Measurements from ENCODE around the gene PDE1A. TPM values are rescaled to one million over a fixed set of nuclear protein-coding genes. Genes with fewer than 3 reads are reported as not detected.

Gene PDE1A
- total RNA-seq, 2 experiments from 2014 or later = not detected

GRCh38 chr2:182445391-182445965, 18.6 kb upstream of the PDE1A start:
- Histone ChIP-seq H3K79me2 (ENCODE audit: insufficient read depth, low read depth, low read length) (no peaks in the 10 kb centered on the region), H3K4me1 (ENCODE audit: insufficient read depth, low read length, poor library complexity, severe bottlenecking) (no peaks in the 10 kb centered on the region), H3K4me3 (ENCODE audit: low read depth, low read length, poor library complexity, severe bottlenecking) (no peak overlapping the region), H3K36me3 (ENCODE audit: insufficient read depth, low read length) (no peaks in the 10 kb centered on the region), H3K4me2 (ENCODE audit: low read length) (no peak overlapping the region), H2AFZ (ENCODE audit: low read length) (no peak overlapping the region), H3K27ac (ENCODE audit: low read depth, low read length, poor library complexity, severe bottlenecking) (no peak overlapping the region), H4K20me1 (ENCODE audit: insufficient read depth, low read length) (no peaks in the 10 kb centered on the region), H3K9me2 (ENCODE audit: insufficient read depth, low read length) (no peaks in the 10 kb centered on the region), H3K9me3 (ENCODE audit: low read length) (no peaks in the 10 kb centered on the region)
- no peak for DNase-seq (ENCODE audit: low spot score)
- ChIA-PET CTCF (ENCODE audit: unreplicated experiment) (no interaction called here), POLR2A (interaction anchor here (1.3 kb wide), 1 partner anchor 13 kb away, joined by 4 read pairs; no protein-coding TSS in a partner anchor)
- intact Hi-C loops (cut with micrococcal nuclease; ENCODE audit: unreplicated experiment) = no loop called here
- no TSS peak for BruUV-seq (replicated peaks)
- TF ChIP-seq CTCF (conservative IDR thresholded peaks at IDR 0.05; ENCODE audit: low read length) (no peak), EZH2phosphoT487 (IDR thresholded peaks at IDR 0.05; ENCODE audit: borderline replicate concordance, low read depth, low read length) (no peak)

GRCh38 chr2:182444806-182445205, 18.0 kb upstream of the PDE1A start:
- BruUV-seq (replicated peaks) = no TSS peak
- CTCF ChIA-PET (ENCODE audit: unreplicated experiment) = no interaction called here

More at GRCh38 chr2:182444806-182445205, 18.0 kb upstream of the PDE1A start:
- Histone ChIP-seq H3K79me2 (ENCODE audit: insufficient read depth, low read depth, low read length) (no peaks in the 10 kb centered on the region), H2AFZ (ENCODE audit: low read length) (no peak overlapping the region), H3K4me1 (ENCODE audit: insufficient read depth, low read length, poor library complexity, severe bottlenecking) (no peaks in the 10 kb centered on the region), H3K27ac (ENCODE audit: low read depth, low read length, poor library complexity, severe bottlenecking) (no peak overlapping the region), H3K4me3 (ENCODE audit: low read depth, low read length, poor library complexity, severe bottlenecking) (no peak overlapping the region), H3K36me3 (ENCODE audit: insufficient read depth, low read length) (no peaks in the 10 kb centered on the region), H4K20me1 (ENCODE audit: insufficient read depth, low read length) (no peaks in the 10 kb centered on the region), H3K9me3 (ENCODE audit: low read length) (no peaks in the 10 kb centered on the region), H3K4me2 (ENCODE audit: low read length) (no peak overlapping the region), H3K9me2 (ENCODE audit: insufficient read depth, low read length) (no peaks in the 10 kb centered on the region)
- TF ChIP-seq EZH2phosphoT487 (IDR thresholded peaks at IDR 0.05; ENCODE audit: borderline replicate concordance, low read depth, low read length) (no peak), CTCF (conservative IDR thresholded peaks at IDR 0.05; ENCODE audit: low read length) (no peak)
- POLR2A ChIA-PET = interaction anchor here (1.3 kb wide), 1 partner anchor 14 kb away, joined by 4 read pairs; no protein-coding TSS in a partner anchor
- no peak for DNase-seq (ENCODE audit: low spot score)
- intact Hi-C loops (cut with micrococcal nuclease; ENCODE audit: unreplicated experiment) = no loop called here
